KMS-11 (cell line): ENCODE data around the gene TNKS2.

Experiments used
- H2AFZ ChIP-seq: fragments of 200-600 bp; sonication (generic); 2 replicates; pipeline ENCODE4 v1.6.1; 2016; ENCODE audit warnings: antibody characterized with exemption, mixed run types, low read depth
- H3K27ac ChIP-seq: fragments of 200-600 bp; sonication (generic); 2 replicates; pipeline ENCODE4 v1.6.1; 2016; ENCODE audit warnings: mild to moderate bottlenecking, mixed run types
- H3K27me3 ChIP-seq: fragments of 200-600 bp; sonication (generic); 2 replicates; pipeline ENCODE4 v1.6.1; 2017; ENCODE audit warnings: mild to moderate bottlenecking, low read depth, mixed run types, moderate library complexity; ENCODE audit not compliant: insufficient read depth
- H3K36me3 ChIP-seq: fragments of 200-600 bp; sonication (generic); 2 replicates; pipeline ENCODE4 v1.6.1; 2017; ENCODE audit warnings: mild to moderate bottlenecking, mixed run types; ENCODE audit not compliant: insufficient read depth
- H3K4me1 ChIP-seq: fragments of 200-600 bp; sonication (generic); 2 replicates; pipeline ENCODE4 v1.6.1; 2016; ENCODE audit warnings: mild to moderate bottlenecking, low read depth, mixed run types; ENCODE audit not compliant: poor library complexity, severe bottlenecking
- H3K4me2 ChIP-seq: fragments of 200-600 bp; sonication (generic); 2 replicates; pipeline ENCODE4 v1.7.0; 2016; ENCODE audit warnings: mild to moderate bottlenecking, mixed run types
- H3K4me3 ChIP-seq: fragments of 200-600 bp; sonication (generic); IDR thresholded peaks from 2 replicates; pipeline ENCODE4 v1.6.1; 2017; ENCODE audit warnings: low read depth, low read length, mixed read lengths; ENCODE audit not compliant: insufficient read depth
- H3K79me2 ChIP-seq: fragments of 200-600 bp; sonication (generic); 2 replicates; pipeline ENCODE4 v1.6.1; 2016; ENCODE audit warnings: low read depth, mixed run types; ENCODE audit not compliant: insufficient read depth
- H3K9ac ChIP-seq: fragments of 200-600 bp; sonication (generic); 2 replicates; pipeline ENCODE4 v1.6.1; 2016; ENCODE audit warnings: mild to moderate bottlenecking, mixed run types
- H4K20me1 ChIP-seq: fragments of 200-600 bp; sonication (generic); 2 replicates; pipeline ENCODE4 v1.6.1; 2016; ENCODE audit warnings: mild to moderate bottlenecking, mixed run types; ENCODE audit not compliant: insufficient read depth
- CTCF ChIP-seq: fragments of 200-600 bp; sonication (generic); conservative IDR thresholded peaks from 2 replicates; pipeline ENCODE4 v1.6.1; 2017; ENCODE audit warnings: low read depth, mild to moderate bottlenecking, antibody characterized with exemption, low read length, moderate library complexity, mixed read lengths

The TNKS2 gene

GRCh38 chr10:91880310-91880709, 82.1 kb downstream of the TNKS2 start:
- H3K4me2 ChIP-seq = no peak overlapping the region
- H3K27ac ChIP-seq = no peak overlapping the region
- no peaks in the 10 kb centered on the region for H3K4me1 ChIP-seq
- no peaks in the 10 kb centered on the region for H3K79me2 ChIP-seq
- no peak overlapping the region for H3K4me3 ChIP-seq
- H3K27me3 ChIP-seq = no peaks in the 10 kb centered on the region
- no peaks in the 10 kb centered on the region for H3K36me3 ChIP-seq
- TF ChIP-seq CTCF = no peak
- no peaks in the 10 kb centered on the region for H4K20me1 ChIP-seq
- no peak overlapping the region for H3K9ac ChIP-seq
- no peak overlapping the region for H2AFZ ChIP-seq

GRCh38 chr10:91883549-91884444, 85.6 kb downstream of the TNKS2 start:
- H3K4me2 ChIP-seq = no peak overlapping the region
- H3K4me1 ChIP-seq = no peaks in the 10 kb centered on the region
- H2AFZ ChIP-seq = no peak overlapping the region
- no peaks in the 10 kb centered on the region for H3K27me3 ChIP-seq
- no peak overlapping the region for H3K27ac ChIP-seq
- H3K4me3 ChIP-seq = no peak overlapping the region
- H3K9ac ChIP-seq = no peak overlapping the region
- H4K20me1 ChIP-seq = no peaks in the 10 kb centered on the region
- no peaks in the 10 kb centered on the region for H3K36me3 ChIP-seq
- no peak for TF ChIP-seq CTCF
- no peaks in the 10 kb centered on the region for H3K79me2 ChIP-seq

GRCh38 chr10:91884536-91884935, 86.3 kb downstream of the TNKS2 start:
- Histone ChIP-seq H3K4me3 (no peak overlapping the region), H3K4me1 (no peaks in the 10 kb centered on the region)

GRCh38 chr10:91885362-91886079, 87.3 kb downstream of the TNKS2 start:
- Histone ChIP-seq H3K4me2 (no peak overlapping the region), H3K27ac (no peak overlapping the region), H3K9ac (no peak overlapping the region), H3K27me3 (no peaks in the 10 kb centered on the region), H3K4me3 (no peak overlapping the region), H2AFZ (no peak overlapping the region), H3K36me3 (no peaks in the 10 kb centered on the region), H3K79me2 (no peaks in the 10 kb centered on the region), H4K20me1 (no peaks in the 10 kb centered on the region), H3K4me1 (no peaks in the 10 kb centered on the region)
- TF ChIP-seq CTCF = no peak

More at GRCh38 chr10:91884536-91884935, 86.3 kb downstream of the TNKS2 start:
- H3K36me3 ChIP-seq = no peaks in the 10 kb centered on the region
- H3K27ac ChIP-seq = no peak overlapping the region
- no peak overlapping the region for H3K9ac ChIP-seq
- no peak overlapping the region for H2AFZ ChIP-seq
- H3K79me2 ChIP-seq = no peaks in the 10 kb centered on the region
- no peak overlapping the region for H3K4me2 ChIP-seq
- no peak for TF ChIP-seq CTCF
- no peaks in the 10 kb centered on the region for H4K20me1 ChIP-seq
- H3K27me3 ChIP-seq = no peaks in the 10 kb centered on the region
